GM18870 (cell line): ENCODE measurements around the gene FHAD1.
"Not testable (repeated sequence)": the region's sequence is repeated elsewhere in the genome, so short reads cannot be mapped to it uniquely, and the experiment has no call there.

ENCODE experiments used
- ATAC-seq: cut with Tn5 transposase; IDR thresholded peaks from one replicate; pipeline ENCODE4 v1.9.1; 2021; ENCODE audit warnings: moderate library complexity; ENCODE audit not compliant: unreplicated experiment

FHAD1 gene

GRCh38 chr1:15303935-15304334 is 56.9 kb downstream of the FHAD1 start:
- ATAC-seq = no peak

- no peak for ATAC-seq
These were observed 57.9 kb downstream of the FHAD1 start for GRCh38 chr1:15304708-15305467.

DNA sequence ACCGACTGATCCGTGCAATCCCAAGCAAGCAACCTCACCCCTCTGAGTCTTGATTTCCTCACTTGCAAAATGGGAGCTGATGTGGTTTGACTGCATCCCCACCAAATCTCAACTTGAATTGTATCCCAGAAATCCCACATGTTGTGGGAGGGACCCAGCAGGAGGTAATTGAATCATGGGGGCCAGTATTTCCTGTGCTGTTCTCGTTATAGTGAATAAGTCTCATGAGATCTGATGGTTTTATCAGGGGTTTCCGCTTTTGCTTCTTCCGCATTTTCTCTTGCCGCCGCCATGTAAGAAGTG is 58.4 kb downstream of the FHAD1 start:
- ATAC-seq = no peak

GRCh38 chr1:15306352-15306751 is 59.3 kb downstream of the FHAD1 start:
- not testable (repeated sequence) for ATAC-seq

DNA sequence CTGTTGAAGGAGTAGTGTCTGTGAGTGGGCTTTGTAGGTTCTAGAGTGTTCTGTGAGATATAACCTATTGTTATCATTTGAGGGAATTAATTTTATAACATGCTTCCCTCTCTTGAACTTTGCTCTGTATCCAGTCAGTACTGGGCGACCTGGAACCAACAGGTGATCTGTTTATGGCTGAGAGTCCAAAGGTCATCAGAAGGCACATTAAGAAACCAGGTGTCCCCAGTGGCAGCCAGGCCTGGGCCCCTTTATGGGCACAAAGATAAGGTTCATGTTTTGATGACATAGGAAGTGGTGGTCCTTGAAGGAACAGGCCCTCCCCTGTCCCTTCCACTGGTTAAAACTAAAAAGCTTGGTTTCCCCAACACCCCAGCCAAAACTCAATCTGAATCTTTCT is 61.1 kb downstream of the FHAD1 start:
- ATAC-seq = no peak

- ATAC-seq = no peak
These were observed 61.6 kb downstream of the FHAD1 start for GRCh38 chr1:15308621-15309027.

- ATAC-seq = no peak
These were observed 62.7 kb downstream of the FHAD1 start for GRCh38 chr1:15309687-15310086.

DNA sequence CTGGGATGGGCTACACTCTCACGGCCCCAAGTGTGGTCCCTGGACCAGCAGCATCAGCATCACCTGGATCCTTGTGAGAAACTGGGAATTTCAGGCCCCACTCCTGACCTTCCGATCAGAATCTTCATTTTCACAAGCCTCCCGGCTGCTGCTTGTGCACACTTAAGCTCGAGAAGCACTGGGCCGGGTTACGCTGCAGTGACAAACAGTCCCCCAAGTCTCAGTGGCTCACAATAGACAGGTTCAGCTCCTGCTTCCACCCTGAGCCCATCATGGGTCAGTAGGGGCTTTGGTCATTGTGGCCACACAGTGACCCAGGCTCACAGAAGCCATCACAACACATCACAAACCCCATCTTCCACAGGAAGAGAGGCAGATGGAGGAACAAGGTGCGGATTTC is 63.5 kb downstream of the FHAD1 start:
- ATAC-seq = no peak

GRCh38 chr1:15311122-15311822 is 64.2 kb downstream of the FHAD1 start:
- no peak for ATAC-seq

- ATAC-seq = no peak
These were observed 64.9 kb downstream of the FHAD1 start for GRCh38 chr1:15311880-15312279.

- ATAC-seq = no peak
These were observed 65.8 kb downstream of the FHAD1 start for GRCh38 chr1:15312626-15313411.

DNA sequence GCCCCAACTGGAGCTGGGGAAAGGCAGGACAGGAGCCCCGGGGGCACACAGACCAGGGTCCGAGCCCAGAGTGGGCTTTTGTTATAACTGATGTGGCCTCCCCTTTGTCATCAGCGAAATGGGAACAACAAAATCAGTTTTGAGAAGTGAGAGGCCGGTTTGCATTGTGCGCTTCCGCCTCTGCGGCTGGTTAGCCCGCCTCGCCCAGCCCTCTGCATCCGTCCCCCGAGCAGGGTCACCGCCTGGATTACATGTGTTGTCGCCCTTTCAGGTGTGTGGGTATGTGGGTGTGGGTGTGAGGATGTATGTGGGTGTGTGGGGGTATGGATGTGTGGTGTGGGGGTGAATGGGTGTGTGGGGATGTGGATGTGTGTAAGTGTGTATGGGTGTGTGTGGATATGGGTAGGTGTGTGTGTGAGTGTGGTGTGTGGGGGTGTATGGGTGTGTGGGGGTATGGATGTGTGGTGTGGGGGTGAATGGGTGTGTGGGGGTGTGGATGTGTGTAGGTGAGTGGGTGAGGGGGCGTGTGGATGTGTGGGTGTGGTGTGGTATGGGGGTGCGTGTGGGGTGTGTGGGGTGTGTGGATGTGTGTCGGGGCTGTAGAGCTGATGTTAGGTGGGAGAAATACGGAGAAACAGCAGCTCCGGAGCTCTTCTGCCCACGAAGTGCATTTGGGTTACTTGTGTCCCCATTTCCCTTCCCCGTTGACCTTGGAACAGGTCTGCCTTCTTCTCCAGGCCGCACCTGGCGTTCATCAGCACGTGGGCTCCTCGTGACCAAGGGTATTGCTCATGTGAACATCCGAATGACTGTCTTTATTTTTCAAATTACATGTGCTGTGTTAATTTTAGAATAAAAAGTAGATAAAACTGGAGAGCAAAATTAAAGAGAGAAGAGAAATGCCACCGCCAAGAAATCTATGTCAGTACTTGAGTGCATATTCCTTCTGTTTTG is 67.6 kb downstream of the FHAD1 start:
- no peak for ATAC-seq

GRCh38 chr1:15315815-15316214 is 68.8 kb downstream of the FHAD1 start:
- ATAC-seq = no peak

GRCh38 chr1:15316510-15316909 is 69.5 kb downstream of the FHAD1 start:
- no peak for ATAC-seq

- ATAC-seq = no peak
These were observed 73.2 kb downstream of the FHAD1 start for GRCh38 chr1:15320267-15320666.

- no peak for ATAC-seq
These were observed 74.6 kb downstream of the FHAD1 start for GRCh38 chr1:15321601-15322000.

GRCh38 chr1:15322648-15323350 is 75.8 kb downstream of the FHAD1 start:
- no peak for ATAC-seq

GRCh38 chr1:15323351-15323988 is 76.4 kb downstream of the FHAD1 start:
- ATAC-seq = no peak

DNA sequence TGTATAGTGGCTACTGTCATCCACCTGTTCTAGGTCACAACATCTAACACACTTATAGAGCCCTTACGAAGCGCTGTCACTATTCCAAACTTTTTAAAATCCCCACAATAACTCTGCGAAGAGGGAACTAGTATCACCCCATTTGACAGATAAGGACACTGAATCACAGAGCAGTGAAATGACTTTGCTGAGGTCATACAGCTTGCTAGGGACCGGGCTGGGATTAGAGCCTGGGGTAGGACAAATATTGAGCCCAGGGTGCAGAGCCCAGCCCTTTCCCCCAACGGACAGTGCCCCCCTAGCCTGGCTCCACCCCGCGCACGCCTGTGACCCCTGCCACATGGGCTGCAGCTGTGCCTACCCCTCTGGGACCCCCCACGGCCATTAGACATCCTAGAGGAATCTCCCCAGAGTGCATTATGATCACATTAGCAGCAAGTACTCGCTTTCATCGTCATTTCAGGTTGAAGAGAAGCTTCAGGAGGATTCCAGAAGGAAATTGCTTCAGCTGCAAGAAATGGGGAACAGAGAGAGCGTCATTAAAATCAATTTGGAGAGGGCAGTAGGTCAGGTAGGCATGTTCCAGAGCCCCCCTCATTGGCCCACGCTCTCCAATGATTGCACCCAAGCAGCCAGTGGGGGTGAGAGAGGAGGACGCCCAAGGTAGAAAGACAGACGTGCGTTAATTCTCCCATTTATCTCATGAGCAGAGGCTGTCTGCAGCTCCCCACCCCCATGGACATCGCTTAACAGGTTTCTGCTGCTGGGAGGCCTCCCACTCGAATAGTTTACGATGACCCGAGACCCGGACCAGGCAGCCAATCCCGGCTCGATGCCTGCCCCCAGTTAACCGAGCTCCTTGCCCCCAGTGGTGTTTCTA is 77.2 kb downstream of the FHAD1 start:
- ATAC-seq = no peak
